Stimulated activated CD4-positive, alpha-beta T cell treated with anti-CD3 and anti-CD28 coated beads, Interleukin-1b, Interleukin-23, amount 100 ng/mL, for 4 hours (primary cell): ENCODE measurements around the gene NME4.

Experiments used
- DNase-seq, 2 donors: peaks; one replicate each; pipeline ENCODE4 v3.0.0-alpha.2; 2020; ENCODE audit warnings: low read depth in 2 of 2

The NME4 gene

GRCh38 chr16:426906-427249 lies 29.9 kb downstream of the NME4 start:
- DNase-seq: no peak

- no peak for DNase-seq
Measured at GRCh38 chr16:427250-427649, 30.3 kb downstream of the NME4 start.

GRCh38 chr16:430904-431303 lies 33.9 kb downstream of the NME4 start:
- DNase-seq: no peak

- no peak for DNase-seq
Measured at GRCh38 chr16:440627-441026, 43.6 kb downstream of the NME4 start.

- no peak for DNase-seq
Measured at GRCh38 chr16:441447-441846, 44.4 kb downstream of the NME4 start.

- DNase-seq: no peak
Measured at GRCh38 chr16:442976-443375, 46.0 kb downstream of the NME4 start.

GRCh38 chr16:444027-444426 lies 47.0 kb downstream of the NME4 start:
- DNase-seq: no peak

GRCh38 chr16:445566-445965 lies 48.6 kb downstream of the NME4 start:
- DNase-seq: no peak
